ENCODE measurements around the gene AQP7.
"Not testable (repeated sequence)": the region's sequence is repeated elsewhere in the genome, so short reads cannot be mapped to it uniquely, and the experiment has no call there.

Gene AQP7

DNA sequence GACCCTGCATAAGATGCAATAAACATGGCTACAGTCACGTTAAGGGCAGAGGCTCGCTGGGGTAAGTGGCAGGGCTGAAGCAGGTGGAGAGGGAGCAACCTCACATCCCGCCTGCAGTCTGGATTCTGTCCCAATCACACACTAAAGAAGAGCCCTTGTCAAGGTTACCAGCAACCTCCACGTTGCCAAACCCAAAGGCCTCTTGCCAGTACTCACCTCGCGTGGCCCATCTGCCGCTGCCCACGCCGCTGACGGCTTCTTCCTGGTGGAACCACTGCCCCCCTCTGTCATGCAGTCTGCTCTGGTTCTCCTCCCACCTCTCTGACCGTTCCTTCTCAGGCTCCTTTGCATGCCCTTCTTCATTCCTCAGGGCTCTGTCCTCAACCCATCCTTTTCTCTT, 8.8 kb downstream of the AQP7 start:
- no peak for DNase-seq

DNA sequence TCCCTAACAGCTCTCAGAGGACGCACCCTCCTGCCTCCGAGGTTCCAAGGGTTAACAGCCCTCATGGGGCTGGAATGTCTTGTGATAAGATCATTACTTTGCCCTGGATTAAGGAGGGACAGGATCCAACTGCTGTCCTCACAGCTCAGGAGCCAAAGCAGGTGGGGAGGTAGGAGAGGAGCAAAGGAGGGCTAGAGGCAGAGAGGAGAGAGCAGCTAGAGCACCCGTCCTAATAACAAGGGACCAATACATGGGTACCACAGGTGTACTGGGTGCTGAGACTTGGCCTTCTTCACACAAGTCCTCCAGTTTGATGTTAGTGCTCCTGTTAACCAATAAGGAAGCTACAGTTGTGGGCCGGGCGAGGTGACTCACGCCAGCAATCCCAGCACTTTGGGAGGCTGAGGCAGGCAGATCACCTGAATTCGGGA, 9.8 kb downstream of the AQP7 start:
- DNase-seq = not testable (repeated sequence)

DNA sequence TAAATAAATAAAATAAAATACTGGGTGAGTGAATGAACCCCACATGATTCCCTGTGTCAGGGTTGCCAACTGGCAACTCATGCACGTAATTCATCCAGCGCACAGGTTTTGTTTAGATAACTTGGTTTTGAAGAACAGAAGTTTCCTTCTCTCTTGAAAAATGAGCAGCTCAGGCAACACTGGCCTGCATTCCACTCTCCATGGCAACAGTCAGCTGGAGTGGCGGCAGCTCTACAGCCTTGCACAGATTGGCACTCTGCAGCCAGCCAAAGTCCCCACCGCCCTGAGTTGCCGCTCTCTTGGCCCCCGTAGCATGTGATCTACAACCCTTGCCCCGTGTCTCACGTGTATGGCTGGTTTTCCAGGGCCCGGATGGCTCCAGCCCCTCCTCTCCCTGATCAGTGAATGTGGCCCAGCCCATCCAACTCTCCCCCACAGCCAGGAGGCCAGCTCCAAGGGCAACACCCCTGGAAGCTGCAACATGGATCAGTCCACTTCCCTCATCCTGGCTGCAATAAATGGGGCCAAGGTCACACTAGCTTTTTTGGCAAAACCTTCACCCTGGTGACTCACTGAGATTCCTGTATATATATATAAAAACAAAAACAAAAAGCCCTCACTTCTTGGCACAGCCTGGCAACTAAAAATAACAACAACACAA, 11.1 kb downstream of the AQP7 start:
- DNase-seq = not testable (repeated sequence)

DNA sequence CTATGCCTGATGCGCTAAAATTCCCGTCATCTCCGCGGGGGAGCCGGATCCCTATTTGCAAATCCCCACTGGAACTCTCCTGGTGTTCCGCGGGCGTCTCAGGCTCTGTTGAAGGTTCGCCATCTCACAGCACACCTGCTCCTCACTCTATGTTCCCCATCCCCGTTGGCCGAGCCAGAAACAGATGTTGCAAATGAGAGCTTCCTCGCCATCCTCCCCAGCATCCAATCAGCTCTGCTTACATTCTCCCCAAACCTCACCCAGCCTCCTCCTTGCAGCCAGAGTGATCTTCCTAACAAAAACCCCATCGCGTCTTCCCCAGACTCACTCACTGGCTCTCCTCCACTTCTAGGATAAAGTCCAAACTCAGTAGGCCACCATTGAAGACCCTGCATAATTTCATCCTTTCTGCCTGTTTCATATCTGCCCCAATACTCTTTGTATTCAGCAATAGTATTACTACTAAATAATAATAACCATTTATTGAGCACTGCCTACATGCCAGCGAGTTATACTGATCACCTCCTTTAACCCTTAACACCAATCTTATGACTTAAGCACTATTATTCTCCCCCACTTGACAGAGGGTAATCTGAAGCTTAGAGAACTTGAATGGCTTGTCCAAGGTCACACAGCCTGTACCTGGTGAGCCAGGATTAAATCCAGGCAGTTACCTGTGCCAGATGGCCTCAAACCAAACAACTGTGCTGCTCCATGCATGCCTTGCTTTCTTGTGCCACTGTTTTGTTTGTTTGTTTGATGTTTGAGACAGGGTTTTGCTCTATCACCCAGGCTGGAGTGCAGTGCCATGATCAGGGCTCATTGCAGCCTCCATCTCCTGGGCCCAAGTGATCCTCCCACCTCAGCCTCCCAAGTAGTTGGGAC, 14.0 kb downstream of the AQP7 start:
- DNase-seq = no peak

DNA sequence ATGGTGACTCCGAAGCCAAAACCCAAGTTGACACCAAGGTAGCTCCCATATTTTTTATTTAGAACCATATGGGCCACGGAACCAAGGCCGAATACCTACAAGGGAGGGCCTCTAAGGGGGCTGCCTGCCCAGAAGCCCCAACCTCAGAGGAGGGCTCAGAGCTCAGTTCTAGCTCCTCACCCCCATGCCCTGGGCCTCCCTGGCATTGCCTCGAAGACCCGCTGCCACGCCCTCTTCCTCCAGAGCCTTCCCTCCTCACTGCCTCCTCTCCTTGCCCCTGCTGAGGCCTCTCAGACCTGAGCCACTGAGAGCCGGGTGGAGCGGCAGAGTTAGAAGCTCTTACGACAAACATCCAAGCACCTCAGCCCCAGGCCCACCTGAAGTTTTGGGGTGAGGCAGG, 15.4 kb downstream of the AQP7 start:
- DNase-seq = not testable (repeated sequence)

DNA sequence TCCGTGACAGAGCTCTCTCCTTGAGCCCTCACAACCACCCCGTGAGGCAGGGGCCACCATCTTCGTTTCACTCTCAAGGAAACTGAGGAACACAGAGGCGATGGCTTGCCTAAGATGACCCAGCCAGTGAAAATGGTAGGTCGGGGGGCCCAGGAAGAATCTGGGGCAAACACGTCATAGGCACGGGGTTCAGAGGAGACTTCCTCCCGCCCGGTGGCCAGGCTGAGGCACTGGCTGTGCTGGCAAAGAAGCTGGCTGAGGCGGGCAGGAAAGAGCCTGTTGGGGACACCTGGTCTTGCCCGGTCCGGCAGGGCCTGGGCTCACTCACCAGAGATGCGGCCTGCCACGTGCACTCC, 15.7 kb downstream of the AQP7 start:
- DNase-seq = not testable (repeated sequence)

DNA sequence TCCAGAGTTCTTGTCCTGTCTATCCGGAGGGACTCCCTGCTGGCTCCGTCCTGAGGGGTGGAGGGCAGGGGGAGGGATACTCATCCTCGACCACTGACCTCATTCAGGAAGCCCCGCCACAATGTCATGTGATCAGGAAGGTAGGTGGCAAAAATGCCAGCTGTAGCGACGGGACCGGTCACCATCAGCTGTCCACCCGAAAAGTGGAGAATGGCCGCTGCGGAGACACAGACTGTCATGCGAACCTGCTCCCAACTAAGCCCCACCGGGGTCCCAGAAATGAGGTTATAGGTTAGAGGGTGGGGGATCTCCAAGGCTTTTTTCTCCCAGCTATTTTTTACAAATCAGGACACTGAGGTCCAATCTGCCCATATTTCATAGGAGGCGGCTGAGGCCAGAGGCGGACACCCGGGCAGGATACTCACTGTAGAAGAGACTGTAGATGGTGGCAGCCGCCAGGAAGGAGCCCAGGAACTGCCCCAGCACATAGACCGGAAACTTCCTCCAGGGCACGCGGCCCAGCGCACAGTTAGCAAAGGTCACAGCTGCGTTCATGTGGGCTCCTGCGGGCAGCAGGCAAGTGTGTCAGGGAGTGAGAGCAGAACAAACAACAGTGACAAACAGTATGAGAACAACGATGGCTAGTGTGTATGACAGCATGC, 16.3 kb downstream of the AQP7 start:
- not testable (repeated sequence) for DNase-seq

DNA sequence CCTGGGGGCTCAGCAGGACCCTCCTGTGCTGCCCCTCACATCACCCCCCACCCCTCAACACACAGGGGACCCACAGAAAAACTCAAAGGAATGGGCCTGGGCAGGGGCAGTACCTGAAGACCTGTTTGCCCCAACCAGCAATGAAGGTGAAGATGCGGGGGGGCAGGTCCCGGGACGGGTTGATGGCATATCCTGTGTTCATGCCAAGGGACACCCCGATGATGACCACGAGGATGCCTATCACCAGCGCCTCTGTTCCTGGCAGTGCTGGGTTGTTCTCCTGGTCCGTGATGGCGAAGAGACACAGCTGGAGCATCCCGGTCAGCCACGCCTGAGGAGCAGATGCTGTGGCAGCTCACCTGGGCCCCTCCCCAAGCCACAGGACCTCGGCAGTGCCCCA, 16.8 kb downstream of the AQP7 start:
- not testable (repeated sequence) for DNase-seq

DNA sequence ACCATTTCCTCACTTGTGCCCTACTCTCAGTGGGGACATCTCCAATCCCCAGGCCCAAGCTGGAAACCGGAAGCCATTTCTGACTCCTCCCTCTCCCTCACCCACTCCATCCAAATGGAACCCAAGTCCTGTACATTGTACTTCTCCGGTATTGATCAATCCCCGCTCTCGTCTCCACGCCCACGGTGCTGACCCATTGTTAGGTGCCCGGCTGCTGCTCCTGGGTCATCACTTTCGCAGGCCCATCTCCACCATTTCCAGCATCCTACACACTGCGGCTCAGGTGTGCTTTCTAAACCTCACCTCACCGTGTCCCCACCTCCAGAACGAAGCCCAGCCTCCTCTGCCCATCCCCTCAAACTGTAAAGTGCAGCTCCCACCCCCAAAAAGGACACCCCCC, 19.0 kb downstream of the AQP7 start:
- DNase-seq = not testable (repeated sequence)

DNA sequence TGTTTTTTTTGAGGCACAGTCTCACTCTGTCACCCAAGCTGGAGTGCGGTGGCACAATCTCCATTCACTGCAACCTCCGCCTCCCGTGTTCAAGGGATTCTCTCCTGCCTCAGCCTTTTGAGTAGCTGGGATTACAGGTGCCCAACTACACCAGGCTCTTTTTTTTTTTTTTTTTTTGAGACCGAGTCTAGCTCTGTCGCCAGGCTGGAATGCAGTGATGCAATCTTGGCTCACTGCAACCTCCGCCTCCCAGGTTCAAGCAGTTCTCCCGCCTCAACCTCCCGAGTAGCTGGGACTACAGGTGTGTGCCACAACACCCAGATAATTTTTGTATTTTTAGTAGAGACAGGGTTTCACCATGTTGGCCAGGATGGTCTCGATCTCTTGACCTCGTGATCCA, 20.0 kb downstream of the AQP7 start:
- not testable (repeated sequence) for DNase-seq

DNA sequence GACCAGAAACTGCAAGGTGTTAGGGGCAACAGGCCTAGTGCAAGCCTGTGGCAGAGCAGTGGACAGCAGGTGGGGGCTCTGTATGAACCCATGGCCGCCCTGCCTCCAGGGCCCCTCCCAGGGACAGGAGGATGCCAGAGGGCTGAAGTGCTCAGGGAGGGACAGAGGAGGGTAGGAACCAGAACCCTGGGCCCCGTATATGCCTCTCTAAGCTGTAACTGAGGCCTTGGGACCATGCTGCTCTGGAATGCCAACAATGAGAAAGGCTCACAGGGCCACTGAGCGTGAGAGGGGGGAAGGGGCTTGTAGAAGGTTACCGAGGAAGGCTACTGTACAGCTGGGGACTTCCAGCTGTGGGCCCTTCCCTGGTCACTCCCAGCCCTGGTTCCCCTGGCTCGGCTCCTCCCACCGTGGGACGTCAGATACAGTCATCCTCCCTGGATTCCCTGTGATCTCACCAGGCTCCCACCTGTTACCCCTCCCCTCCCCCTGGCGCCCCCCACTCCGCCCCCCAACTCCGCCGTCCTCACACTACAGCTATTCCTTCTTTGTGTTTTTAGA, 21.1 kb downstream of the AQP7 start:
- DNase-seq = no peak

DNA sequence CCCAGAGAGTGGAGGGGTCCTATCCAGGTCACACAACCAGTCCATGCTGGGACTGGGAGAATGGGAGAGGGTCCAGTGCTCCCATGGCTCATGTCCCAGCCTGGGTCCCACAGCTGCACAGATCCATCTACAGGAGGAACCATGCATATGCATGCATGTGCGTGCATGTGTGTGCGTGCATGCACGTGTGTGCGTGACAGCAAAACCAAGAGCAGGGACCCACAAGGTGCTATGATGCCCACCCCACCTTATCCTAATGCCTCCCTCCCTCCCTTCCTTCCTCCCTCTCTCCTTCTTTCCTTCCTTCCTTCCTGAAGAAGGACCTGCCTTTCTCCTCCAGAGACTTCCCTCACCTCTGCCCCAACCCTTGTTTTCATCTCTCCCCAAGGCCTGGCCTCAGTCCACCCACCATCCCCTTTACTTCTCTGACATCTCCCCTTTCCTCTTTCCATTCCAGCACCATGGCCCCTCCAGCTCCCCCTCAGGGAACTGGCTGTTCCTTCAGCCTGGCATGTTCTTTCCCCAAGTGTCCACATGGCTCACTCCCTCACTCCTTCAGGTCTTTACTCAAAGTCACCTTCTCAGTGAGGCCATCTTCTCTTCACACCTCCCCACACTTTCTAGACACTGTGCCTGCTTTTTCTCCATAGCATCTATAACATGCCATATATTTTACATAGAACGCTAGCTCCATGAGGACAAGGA, 21.8 kb downstream of the AQP7 start:
- no peak for DNase-seq

DNA sequence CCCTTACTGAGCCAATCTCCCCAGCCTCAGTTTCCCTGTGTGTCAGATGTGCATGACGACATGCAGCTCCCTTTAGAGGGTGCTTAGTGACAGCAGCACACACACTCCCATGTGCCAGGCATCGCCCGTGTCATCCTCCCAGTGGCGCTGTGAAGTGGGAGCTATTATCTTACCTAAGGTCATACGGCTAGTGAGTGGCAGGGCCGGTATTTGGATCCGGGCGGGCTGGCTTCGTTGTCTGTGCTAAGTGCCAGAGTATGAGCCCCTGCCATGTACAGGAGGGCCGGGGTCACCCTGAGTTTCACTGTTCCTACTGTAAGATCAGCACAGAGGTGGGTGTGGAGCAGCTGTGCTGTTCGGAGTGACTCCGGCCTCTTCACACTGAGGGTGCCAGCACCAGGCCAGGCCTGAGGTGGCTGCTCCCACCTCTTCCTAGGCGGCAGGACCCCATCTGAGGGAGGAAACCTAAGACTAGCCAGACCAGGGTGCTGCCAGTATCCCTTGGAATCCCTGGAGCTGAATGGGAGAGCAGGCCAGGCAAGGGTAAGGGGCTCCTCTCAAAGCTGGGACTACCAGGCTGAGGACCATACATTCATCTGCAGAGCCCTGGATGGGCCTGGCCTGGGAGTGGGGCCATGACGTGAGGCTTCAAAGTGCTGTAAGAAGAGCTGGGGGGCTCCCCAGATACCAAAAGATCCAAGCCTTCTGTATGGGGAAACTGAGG, 22.5 kb downstream of the AQP7 start:
- DNase-seq = no peak

DNA sequence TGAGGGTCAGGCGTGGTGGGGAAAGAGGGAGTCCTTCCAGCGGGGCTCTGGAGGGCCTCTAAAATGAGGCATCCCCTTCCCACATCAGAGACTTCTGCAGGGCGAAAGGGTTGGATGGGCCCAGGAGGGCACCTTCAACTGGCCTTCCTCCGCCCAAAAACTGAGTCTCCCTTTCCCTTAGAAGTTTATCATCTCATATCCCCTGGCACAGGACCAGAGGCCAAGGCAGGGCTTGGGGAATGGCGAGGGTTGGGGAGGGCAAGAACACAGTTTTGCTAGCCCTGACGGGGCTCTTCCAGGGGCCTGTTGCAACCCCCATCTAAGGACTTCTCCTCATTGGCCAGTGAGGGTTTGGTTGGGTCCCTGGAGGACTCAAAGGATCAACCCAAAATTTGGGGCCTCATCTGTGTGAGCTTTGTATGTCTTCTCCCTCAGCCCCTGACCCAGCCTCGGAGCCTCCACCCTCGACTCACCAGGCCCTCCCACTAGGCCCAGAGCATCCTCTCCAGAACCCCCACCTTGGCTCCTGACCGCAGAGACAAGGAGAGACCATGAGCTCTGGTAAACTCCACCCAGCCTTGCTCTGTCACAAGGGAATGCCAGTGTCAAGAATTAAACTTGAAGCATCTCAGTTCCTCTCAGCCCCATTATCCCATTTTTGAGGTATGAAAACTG, 24.1 kb downstream of the AQP7 start:
- DNase-seq = no peak

DNA sequence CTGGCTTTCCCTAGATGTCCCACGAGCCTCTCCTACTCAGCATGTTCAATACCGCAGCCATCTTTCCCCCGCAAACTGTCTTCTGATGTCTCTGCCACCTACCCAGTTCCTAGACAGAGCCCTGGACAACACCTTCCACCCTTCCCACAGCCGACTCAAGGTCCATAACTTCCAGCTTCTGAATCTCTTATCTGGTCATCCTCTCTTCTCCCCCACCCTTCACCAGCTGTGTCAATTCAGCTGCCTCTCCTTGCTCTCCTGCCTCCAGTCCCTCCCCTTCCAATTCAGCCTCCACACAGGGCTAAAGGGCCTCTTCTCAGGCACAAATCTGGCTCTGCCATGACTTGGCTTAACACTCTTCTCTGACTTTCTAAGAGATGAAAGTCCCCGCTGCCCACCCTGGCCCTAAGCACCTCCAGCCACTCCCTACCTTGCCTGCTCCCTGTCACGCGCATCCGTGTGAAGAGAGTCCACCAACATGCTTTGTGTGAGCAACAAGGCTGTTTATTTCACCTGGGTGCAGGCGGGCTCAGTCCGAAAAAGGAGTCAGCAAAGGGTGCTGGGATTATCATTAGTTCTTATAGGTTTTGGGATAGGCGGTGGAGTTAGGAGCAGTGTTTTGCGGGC, 25.2 kb downstream of the AQP7 start:
- DNase-seq = no peak

DNA sequence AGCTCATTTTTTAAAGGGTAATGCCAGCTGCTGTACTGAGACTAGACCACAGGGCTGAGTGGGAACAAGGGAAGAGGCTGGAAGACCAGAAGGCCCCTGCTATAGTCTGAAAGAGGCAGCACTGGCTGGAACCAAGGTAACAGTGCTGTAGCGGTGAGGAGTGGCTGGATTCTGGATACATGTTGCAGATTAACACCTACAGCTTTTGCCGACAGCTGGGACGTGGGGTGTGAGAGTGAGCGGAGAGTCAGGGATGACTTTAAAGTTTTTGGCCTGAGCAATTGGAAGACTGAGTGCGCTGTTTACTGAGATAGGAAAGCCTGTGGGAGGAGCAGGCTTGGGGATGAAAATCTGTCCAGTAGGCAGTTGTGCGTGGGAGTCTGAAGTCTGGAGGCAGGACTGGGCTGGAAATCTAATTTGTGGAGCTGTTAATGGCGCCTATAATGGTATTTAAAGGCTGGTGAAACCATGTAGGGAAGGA, 26.5 kb downstream of the AQP7 start:
- DNase-seq = no peak

DNA sequence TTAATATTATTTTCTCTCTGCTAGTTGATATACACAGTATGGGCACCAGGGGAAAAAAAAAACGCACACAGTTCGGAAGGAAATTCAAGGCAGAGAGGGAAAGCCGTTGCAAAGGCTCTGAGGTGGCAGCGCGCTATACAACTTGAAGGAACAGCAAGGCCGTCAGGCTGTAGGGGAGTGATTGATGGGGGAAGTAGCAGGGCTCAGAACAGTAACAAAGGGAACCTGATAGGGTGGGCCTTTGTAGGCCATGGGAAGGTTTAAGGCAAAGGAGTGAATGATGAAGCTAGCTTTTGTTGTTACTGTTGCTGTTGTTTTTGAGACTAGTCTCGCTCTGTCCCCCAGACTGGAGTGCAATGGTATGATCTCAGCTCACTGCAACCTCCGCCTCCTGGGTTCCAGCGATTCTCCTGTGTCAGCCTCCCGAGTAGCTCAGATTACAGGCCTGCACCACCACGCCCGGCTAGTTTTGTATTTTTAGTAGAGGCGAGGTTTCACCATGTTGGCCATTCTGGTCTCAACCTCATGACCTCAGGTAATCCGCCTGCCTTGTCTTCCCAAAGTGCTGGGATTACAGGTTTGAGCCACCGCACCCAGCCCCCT, 27.0 kb downstream of the AQP7 start:
- DNase-seq = no peak

DNA sequence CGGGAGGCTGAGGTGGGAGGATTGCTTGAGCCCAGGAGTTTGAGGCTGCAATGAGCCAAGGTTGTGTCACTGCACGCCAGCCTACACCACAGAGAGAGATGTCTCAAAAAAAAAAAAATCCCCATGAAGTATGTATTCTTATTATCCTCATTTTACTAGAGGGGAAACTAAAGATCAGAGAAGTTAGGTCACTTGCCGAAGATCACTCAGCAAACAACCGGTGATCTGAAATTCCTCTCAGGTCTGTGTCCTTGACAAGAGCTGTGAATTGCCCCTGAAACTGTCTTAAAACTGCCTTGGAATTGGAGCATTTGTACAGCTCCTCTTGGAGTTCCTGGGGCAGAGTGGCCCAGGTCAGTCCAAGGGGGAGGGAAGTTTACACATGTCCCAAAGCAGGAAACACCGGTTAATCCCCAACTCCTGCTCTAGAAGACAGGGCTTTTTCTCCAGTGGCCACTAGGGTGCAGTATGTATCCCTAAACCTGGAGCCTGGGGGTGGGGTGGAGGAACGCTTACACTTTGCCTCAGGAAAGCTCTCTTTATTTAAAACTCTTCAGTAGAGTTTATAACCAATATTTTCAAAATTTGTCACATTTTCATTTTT, 27.6 kb downstream of the AQP7 start:
- DNase-seq = peak; percentile 46

DNA sequence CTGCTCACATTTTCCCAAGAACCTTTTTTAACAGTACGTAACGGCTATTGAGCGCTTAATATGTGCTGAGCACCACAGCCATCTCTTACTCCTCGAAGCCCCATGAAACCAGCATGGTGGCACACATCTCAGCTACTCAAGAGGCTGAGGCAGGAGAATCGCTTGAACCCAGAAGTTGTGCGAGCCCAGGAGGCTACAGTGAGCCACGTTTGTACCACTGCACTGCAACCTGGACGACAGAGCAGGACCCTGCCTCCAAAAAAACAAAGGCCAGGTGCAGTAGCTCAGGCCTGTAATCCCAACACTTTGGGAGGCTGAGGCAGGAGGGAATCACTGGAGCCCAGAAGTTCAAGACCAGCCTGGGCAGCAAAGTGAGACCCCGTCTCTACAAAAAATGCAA, 28.2 kb downstream of the AQP7 start:
- no peak for DNase-seq

DNA sequence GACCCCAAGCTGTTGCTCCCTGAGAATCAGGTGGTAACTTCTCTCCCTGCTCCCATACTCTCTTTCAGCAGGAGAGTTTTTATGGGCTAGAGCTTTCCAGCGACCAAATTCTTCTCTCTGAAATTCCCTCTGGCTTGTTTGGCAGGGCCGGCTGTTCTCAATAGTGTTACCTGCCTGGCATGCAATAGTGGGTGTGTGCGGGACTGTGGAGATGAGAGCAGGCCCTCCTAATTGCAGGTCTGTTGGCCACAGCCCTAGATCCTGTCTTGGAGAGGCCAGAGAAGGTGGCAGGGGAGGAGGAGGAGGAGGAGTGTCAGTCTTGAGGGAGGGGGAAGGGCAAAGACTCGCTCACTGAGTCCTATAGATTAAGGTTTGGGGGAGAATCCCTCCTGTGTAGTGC, 29.5 kb downstream of the AQP7 start:
- no peak for DNase-seq
